Endothelial cell of umbilical vein (primary cell): ENCODE measurements around the gene FOXN1.

Experiments used
- CTCF ChIP-seq, 2 donors: IDR thresholded peaks; 1 replicate in 1 of 2; 2 replicates in 1 of 2; pipeline ENCODE4 v1.5.1; 2011; ENCODE audit warnings: low read length in 2 of 2, mild to moderate bottlenecking in 2 of 2, moderate library complexity in 2 of 2, control low read depth in 1 of 2, inconsistent platforms in 1 of 2, low read depth in 1 of 2; ENCODE audit not compliant: insufficient read depth in 1 of 2; ENCODE audit errors: extremely low read depth in 1 of 2
- POLR2A ChIP-seq: IDR thresholded peaks from 2 replicates; pipeline ENCODE4 v1.6.1; 2012; ENCODE audit warnings: low read depth, mild to moderate bottlenecking, control low read depth, low read length
- POLR2AphosphoS5 ChIP-seq: IDR thresholded peaks from 2 replicates; pipeline ENCODE4 v1.6.1; 2012; ENCODE audit warnings: low read depth, mild to moderate bottlenecking, control low read depth, low read length, moderate library complexity; ENCODE audit not compliant: insufficient read depth

- TF ChIP-seq POLR2A (no peak), POLR2AphosphoS5 (no peak), CTCF (IDR thresholded peaks at IDR 0.05; ENCODE audit: extremely low read depth in 1 of 2, insufficient read depth in 1 of 2, low read depth in 1 of 2, low read length in 2 of 2) (no peak)
Observed at GRCh38 chr17:28487881-28488532, 18.1 kb upstream of the FOXN1 start.
